GM20431 (cell line): ENCODE results near the gene ZDHHC7.
"Not testable (repeated sequence)": the region's sequence is repeated elsewhere in the genome, so short reads cannot be mapped to it uniquely, and the experiment has no call there.

Source experiments
- in situ Hi-C: fragments of 300-500 bp; cut with MseI, MboI; formaldehyde crosslinking; loops from one replicate; pipeline ENCODE4 v1.15.0; 2020; ENCODE audit warnings: low sequenced_read_pairs; ENCODE audit not compliant: unreplicated experiment

The ZDHHC7 gene

GRCh38 chr16:85010931-85011845, at the start of gene ZDHHC7:
TSS of gene ZDHHC7 (minus strand) at chr16:85011535. CDS start at chr16:84990618, 20,917 bp downstream.
- in situ Hi-C loops: no loop called here

GRCh38 chr16:85058909-85059308, 47.6 kb upstream of the ZDHHC7 start:
- in situ Hi-C loops: no loop called here

- in situ Hi-C loops: no loop called here
Observed at GRCh38 chr16:85057948-85058347, 46.6 kb upstream of the ZDHHC7 start.

- in situ Hi-C loops: no loop called here
Observed at GRCh38 chr16:85057212-85057889, 46.0 kb upstream of the ZDHHC7 start.

GRCh38 chr16:85056211-85056748, 44.9 kb upstream of the ZDHHC7 start:
- in situ Hi-C loops: no loop called here

GRCh38 chr16:85055493-85056210, 44.3 kb upstream of the ZDHHC7 start:
- in situ Hi-C loops: no loop called here

GRCh38 chr16:85054948-85055492, 43.7 kb upstream of the ZDHHC7 start:
- in situ Hi-C loops: no loop called here

- in situ Hi-C loops: not testable (repeated sequence)
Observed at GRCh38 chr16:85054321-85054720, 43.0 kb upstream of the ZDHHC7 start.

- in situ Hi-C loops: no loop called here
Observed at GRCh38 chr16:85052536-85052935, 41.2 kb upstream of the ZDHHC7 start.

- in situ Hi-C loops: no loop called here
Observed at GRCh38 chr16:85051683-85052082, 40.3 kb upstream of the ZDHHC7 start.

GRCh38 chr16:85051067-85051581, 39.8 kb upstream of the ZDHHC7 start:
- in situ Hi-C loops: no loop called here

GRCh38 chr16:85049706-85050305, 38.5 kb upstream of the ZDHHC7 start:
- in situ Hi-C loops: no loop called here

GRCh38 chr16:85048921-85049562, 37.7 kb upstream of the ZDHHC7 start:
- in situ Hi-C loops: no loop called here

GRCh38 chr16:85047867-85048455, 36.6 kb upstream of the ZDHHC7 start:
- in situ Hi-C loops: no loop called here

- in situ Hi-C loops: no loop called here
Observed at GRCh38 chr16:85046931-85047866, 35.9 kb upstream of the ZDHHC7 start.

GRCh38 chr16:85046472-85046916, 35.2 kb upstream of the ZDHHC7 start:
- in situ Hi-C loops: no loop called here

GRCh38 chr16:85045641-85046471, 34.5 kb upstream of the ZDHHC7 start:
- in situ Hi-C loops: no loop called here
